GM18861 (cell line): ENCODE data around the gene CLSTN2.

Experiments used
- ATAC-seq: cut with Tn5 transposase; IDR thresholded peaks from one replicate; pipeline ENCODE4 v1.9.1; 2021; ENCODE audit not compliant: unreplicated experiment

The CLSTN2 gene

DNA sequence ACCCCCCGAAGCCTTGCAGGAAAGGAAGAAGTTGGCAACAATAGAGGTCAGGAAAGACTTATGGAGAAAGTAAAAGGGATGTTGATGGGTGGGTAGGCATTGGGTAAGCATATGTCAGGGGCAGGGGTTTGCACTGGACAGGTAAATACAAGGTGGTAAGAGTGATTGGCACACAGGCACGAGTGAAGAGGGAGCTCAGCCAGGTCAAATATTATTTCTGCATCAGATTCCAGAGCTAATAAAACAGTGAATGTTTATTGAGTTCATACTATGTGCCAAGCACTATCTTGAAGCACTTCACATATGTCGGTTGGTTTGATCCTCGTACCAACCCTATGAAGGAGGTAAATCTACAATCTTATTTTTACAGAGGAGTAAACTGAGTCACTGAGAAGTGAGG is 6.6 kb downstream of the CLSTN2 start:
- ATAC-seq = no peak

DNA sequence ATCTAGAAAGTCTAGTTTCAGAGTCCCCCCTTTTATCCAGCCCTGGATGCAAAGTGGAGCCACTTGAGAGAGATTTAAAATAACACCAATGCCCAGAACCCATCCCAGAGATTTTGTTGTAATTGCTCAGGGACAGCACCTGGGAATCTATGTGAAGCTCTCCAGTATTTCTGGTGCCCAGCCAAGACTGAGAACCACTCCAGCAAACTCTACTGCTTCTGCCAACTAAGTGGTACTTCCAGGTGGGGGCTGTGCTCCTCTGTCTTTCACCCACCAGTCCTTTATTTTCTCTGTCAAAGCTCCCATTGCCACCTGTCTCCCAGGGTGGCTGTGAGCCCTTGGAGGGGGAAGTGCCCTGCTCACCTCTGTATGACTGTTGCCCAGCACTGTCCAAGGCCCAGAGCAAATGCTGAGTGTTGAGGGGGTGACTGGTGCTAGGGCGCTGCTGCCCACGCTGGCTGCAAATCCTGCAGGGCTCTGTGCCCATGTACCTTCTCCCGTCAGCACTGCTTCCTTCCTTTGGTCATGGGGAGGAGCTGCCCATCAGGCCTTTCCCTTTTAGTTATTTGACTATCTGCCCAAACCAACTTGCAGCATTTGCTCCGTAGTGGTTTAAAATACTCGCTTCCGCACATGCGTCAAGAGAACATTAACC is 9.4 kb downstream of the CLSTN2 start:
- ATAC-seq = no peak

DNA sequence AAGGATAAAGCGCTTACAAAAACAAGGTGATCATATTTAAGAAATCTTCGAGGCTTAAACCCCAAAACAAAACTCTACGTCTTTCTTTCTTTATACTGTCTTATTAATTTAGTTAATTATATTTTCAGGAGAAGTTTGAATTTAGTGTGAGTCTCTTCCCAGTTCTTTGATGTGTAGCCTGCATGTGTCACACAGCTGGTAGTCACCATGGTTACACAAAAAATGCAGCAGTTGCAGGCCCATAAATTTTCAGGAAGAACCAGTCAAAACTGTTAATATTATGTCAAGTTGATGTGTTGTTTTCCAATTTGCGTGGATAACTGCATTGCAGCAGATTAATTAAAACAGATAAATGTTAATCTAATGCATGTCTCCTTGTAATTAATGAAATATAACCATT is 10.4 kb downstream of the CLSTN2 start:
- no peak for ATAC-seq

DNA sequence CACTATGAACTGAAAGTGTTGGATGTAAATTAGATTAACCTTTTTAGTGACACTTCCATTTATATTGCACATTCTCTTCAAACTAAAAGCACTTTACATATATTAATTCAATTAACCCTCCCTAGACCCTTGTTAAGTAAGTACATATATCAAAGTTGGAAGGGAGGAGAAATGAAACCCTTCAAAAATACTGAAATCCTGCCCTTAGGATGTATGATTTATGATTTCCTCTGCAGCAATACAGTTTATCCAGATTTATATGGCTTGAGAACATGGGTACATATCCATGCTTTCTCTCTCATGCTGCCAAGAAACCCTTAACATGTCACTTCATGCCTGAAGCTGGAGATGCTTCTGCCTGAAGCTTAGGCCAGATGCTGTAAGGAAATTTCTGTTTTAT is 11.0 kb downstream of the CLSTN2 start:
- no peak for ATAC-seq

DNA sequence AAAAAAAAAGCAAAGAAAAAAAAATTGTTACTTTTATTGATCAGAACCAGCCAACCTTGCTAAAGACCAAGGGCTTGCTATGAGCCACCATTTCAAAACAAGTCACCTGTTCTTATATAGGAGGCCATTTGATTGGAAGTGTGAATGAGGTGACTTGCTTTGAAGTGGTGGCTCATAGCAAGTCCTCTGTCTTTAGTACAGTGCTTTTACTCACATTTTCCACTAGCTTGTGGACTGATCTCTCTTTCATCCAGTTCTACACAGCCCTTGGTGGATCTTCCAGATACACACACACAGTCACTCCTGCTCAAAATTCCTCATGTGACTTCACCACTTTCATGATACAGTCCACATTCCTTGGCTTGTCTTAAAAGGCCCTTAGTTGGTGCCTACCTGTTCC is 13.5 kb downstream of the CLSTN2 start:
- ATAC-seq = no peak

DNA sequence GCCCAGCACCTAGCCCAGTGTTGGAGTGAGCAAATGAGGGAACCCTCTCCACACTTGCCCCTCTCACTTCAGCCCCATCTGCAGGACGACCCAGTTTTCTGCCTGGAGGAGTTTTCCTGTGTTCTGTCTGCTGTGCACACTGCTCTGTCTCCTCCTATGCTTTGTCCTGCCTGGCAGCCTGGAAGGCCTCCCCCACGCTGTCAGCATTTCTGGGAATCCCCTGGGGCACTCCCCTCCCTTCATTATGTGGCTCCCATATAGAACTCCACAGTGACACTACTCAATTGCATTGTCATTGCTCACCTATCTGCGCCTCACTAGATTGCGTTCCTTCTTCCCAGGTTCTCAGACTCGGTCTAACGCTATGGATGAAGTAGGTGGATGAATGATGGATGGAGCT is 13.9 kb downstream of the CLSTN2 start:
- ATAC-seq = no peak

DNA sequence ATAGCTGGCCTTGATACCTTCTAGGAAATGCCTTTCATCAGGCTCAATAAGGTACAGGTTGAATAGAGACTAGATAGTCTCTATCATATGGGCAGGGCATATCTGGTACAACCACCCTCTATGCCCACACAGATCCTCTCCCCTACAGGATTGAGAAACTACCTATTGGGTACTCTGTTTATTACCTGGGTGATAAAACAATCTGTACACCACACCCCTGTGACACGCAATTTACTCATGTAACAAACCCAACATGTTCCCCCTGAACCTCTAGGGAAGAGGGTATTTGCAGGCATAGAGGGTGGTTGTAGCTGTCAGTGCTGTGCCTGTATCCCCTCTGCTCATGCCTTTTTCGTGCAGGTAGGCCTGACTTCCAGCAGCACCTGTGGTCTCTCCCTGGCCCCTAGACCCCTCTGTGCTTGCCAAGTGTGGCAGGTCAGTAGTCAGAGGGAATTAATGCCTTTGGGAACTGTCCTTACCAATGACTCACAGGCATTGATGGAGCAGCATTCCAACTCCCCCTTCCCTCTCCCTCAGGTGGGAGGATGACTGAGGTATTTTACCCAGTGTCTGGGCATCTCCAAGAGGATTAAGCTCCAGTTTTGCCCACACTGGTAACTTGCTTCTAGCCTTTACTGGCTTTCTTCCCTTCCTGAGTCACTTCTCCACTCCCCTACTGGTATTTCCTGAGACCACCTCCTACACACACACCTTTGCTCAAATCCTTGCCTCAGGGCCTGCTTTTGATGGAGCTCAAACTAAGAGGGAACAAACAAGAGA is 18.3 kb downstream of the CLSTN2 start:
- no peak for ATAC-seq

DNA sequence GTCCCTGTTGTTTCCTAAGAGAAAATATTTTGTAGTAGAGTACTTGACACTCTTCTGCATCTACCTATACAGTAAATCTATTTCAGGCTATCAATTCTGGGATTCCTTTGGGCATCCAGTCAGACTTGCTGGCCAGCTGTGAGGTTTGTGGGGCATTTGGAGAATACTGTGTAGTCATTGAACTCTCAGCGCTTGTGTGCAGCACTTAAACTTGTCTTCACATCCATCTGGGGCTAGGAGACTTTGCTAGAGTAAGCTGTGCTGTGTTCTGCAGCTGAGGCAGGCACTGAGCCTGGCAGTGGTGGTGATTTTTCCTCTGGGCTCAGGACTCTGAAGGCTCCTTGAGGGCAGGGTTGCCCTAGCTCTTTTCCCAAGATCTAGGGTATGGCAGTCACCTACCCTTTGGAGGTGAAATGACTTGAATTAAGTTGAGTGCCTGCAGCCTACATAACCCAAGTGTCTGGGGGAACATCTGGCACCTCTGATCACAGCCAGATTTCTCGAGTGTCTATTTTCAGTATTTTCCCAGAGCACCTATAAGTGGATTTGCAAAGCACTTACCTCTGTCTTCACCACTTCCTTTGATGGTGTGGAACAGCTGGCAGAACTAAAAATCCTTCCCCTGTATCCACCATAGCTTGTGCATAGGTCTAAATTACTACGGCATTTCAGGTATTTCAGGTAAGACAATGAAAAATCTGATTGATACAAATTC is 19.3 kb downstream of the CLSTN2 start:
- ATAC-seq = no peak

DNA sequence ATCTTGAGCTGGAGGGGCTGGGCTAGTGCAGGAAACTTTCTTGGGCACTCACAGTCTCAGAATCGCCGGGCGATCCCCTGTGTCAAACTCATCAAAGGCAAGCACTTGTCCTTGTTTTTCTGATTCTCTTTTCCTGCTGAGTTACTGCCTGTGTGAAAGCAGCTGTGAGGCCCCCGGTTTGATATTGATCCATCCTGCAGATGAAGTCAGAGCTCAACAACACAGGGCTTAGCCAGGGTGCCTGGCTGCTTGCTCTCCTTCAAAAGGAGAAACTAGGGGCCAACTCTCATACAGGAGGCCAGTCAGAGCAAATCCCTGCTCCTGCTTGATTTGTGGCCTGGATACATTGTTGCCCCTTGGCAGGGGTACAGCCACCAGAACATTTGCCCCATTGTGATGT is 22.9 kb downstream of the CLSTN2 start:
- ATAC-seq = no peak

DNA sequence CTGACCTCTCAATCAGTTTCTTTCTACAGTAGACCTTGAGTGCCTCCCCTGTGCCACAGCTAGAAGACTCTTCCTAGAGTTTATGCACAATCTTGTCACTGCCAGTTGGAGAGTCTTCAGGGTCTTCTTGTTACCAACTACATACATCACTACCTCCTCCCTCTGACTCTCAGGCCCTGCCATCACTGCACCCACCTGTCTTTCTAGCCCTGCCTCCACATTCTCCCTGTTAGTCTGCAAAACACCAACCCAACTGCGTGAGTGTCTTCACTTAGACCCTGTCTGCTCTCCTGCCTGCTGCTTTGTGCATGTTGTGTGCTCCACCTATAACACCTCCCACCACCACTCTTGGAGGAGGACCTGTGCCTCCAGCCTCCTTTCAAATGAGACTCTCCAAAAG is 34.4 kb downstream of the CLSTN2 start:
- no peak for ATAC-seq

DNA sequence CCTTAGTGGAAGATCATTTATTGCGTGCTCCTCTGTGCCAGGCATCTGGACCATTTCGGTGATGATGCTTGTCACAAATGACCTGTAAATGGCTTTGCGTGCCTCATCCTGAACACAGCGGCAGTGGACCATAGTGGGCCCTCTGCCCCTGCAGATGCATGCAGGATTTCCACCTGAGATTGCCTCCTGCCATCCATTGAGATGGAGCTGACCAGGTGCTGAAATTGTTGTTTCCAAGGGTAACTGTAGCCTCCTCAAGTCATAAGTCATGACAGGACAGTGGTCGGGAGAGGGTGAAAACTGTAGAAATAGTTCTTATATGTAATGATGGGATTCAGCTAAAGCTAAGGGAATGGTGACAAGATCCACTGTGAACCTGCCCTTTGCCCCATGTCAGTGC is 35.5 kb downstream of the CLSTN2 start:
- ATAC-seq = no peak

DNA sequence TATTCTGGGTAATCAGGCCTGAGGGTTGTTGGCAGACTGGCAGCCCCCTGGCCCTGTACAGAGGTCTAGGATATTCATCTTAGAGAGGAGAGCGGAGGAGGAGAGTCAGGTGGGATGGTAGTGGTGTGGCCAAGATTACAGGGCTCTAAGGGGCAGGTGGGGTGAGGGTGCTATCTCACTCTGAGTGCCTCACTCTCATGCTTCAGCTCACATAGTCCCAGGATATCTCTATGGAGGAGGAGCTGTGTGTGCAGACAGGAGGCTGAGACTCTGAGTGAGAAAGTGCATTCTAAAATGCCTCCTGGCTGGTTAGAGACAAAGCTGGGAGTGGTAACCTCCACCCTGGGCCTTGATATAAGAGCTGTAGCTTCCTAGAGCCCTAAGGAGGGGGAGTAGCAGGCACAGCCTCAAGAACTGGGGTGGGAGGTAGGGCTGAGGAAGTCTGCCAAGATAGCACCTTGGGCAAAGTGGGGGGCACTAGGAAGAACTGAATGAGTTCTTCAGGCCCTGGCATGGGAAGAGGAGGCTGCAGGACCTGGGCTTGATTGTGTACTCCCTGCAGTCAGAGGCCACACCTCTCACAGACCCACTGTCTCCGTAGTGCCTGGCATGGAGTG is 39.9 kb downstream of the CLSTN2 start:
- no peak for ATAC-seq

DNA sequence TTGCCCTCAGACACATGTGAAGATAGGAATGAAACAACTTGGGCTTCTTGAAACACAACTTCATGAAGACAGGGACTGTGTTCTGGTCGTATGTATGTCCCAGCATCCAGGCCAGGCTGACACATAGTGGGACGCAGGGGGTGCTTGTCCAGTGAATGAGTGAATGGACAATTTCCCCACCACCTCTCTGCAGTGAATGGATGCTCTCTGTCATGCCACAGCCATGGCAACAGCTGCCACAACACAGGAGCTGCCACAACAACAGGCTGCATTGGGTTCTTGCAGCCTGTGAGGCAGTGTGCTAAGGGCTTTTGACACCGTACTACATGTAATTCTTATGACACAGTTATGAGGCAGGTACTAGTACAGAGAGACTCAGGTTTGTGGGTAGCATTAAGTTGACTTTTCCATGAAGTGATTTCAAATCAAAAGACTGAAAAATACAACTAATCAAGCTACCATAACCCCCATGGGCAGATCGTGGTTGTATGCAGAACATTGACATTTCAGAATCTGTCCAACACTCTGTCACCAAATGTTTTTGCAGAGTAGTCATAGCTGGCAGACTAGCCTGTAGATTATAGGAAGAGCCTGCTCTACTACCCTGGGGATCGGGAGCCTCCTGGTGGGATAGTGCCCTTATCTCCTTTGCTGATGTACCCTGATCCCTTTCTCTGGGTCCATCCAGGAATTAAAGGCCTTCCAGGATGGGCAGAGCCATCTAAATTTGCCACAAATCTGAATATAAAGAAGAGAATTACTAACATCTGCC is 40.8 kb downstream of the CLSTN2 start:
- no peak for ATAC-seq

DNA sequence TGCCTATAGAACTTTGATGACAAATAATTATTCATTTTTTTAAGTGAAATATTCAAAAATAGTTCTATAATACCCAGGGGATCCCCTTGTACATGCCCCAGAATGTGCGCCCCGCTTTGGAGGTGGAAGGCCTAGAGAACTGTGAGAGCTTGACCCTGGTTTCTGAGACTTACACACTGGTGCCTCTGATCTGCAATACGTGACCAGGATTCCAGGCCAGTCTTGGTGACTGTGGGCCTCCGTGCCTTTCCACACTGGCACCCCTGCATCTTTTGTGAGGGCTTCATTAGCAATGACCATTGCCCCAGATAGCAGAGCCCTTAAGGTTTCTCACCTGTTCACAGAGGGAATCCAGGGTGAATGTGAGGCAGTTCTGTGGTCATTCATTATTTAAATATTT is 44.0 kb downstream of the CLSTN2 start:
- ATAC-seq = no peak

DNA sequence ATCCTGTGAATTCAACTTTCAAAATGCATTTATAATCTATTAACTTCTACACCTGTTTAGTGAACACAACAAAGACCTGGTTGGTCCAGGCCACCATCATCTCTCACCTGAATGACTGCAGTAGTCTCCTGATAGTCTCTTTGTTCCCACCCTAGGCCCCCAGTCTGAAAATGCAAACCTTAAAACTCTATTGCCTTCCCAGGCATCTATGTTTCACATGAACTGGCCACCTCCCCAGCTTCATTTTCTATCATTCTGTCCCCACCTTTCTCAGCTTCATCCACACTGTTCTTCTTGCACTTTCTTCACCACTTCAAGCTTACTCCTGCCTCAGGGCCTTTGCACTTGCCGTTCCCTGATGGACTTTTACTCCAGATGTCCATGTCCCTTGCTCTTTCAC is 45.0 kb downstream of the CLSTN2 start:
- no peak for ATAC-seq

DNA sequence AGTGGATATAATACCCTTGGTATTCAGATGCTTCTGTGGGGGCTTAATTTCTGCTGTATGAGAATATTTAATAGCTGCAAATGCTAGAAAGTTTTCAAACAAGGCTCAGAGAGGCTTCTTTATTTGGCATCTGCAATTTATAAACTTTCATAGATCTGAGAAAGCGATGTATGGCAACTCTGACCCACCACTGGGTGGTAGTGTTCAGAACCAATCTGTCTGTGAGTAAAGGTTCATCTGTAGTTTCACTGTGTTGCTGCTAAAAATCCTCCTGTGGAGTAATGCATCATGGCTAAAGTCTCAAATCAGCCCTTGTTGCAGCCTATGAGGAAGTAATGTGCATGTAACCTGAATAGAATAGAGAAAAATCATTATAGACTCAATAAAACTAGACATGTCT is 47.4 kb downstream of the CLSTN2 start:
- ATAC-seq = no peak

DNA sequence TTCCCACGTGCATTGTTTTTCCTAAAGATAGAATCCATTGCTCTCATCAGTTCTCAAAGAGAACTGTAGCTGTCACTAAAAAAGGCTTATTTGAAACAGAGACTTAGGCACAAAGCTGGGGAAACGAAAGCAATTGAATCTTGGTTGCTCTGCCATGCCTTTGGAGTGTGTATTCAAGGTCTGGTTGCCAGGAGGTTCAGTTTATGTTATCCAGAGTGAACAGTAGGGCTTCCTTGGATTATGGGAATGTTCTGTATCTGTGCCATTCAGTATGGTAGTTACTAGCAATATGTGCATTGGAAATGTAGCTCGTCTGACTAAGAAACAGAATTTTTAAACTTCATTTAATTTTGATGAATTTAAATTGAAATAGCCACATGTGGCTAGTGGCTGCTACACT is 50.6 kb downstream of the CLSTN2 start:
- no peak for ATAC-seq

DNA sequence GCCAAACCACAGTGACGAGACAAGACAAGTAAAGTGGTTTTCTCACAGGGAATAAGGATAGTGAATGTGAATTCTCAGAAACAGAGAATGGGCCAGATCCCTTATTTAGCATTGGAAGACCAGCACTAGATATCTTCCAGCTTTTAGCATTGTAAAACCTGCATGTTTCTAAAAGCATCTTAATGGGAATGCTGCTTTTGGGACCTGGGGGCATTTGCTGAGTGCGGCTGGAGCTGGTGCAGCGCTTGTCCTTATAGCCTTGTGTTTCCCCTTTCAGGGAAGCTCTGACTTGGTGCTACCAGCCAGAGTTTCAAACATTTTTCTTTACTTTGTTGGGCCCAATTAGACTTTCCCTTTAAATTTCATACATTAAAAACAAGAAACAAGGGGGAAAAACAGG is 52.9 kb downstream of the CLSTN2 start:
- ATAC-seq = no peak

DNA sequence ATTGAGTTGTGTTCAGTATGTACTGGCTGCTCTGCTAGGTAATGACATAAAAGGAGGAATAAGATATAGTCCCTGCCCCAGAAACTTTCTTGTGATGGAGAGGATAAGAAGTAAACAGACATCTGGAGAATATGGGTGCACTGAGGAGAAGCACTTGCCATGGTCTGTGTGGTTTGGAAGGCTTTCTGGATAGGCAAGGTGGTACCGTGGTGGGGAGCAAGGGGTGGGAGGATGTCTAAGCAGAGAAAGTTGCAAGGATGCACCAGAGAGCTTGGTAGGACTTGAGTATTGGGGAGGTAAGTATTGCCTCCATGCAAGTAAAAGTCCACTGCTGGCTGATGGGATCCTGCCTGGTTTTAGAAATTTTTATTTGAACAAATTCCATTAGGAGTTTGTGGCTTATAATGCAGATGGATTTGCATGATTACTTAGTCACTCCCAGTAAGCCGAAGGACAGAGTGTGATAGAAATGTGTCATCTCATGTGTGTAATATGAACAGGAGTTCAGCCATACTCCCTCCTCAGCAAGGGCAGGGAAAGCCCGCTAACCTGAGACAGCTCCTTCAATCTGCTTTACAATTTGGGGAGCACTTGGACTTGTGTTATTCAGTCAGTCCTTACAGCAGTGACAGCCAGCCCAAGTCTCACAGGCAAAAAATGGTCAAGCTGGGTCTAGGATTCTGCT is 53.6 kb downstream of the CLSTN2 start:
- no peak for ATAC-seq

DNA sequence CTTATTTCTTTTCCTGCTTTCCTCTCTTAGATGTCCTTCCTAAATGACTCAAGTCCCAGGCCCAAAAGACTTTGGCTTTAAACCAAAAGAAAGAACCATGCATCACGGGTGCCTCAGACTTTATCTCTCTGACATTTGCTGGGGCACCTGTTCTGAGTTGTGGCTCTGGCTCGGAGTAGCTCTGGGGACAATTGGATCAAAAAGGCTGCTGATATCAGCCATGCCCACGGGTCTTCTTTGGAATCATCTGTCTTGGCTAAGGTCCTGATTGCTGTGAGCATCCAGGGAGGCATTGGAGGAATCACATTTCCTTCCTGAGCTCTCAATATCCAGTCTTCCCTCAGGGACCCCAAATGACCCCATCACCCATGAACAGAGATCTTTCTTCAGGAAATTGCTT is 59.9 kb downstream of the CLSTN2 start:
- no peak for ATAC-seq
